ENCODE results near the gene AGBL3. TPM values are rescaled to one million over a fixed set of nuclear protein-coding genes. Genes with fewer than 3 reads are reported as not detected.

AGBL3 gene
- polyA plus RNA-seq, 3 donors = 0.03 to 0.20 (median 0.12) TPM

- Histone ChIP-seq H3K4me3 (replicated peaks in 1 of 3; ENCODE audit: low read depth in 2 of 3, low read length in 3 of 3) (no peak overlapping the region), H3K27ac (ENCODE audit: low read depth in 1 of 2, low read length in 2 of 2) (no peak overlapping the region), H3K9me3 (replicated peaks in 1 of 2; ENCODE audit: control insufficient read depth in 1 of 2, insufficient read depth in 1 of 2, low read length in 2 of 2) (peaks cover 4 to 13% of the 10 kb centered on the region in 2 donors), H3K27me3 (ENCODE audit: control insufficient read depth in 2 of 2, insufficient read depth in 2 of 2, low read length in 2 of 2) (no peaks in the 10 kb centered on the region), H2AFZ (ENCODE audit: insufficient read depth, low read depth, low read length, poor library complexity, severe bottlenecking) (no peak overlapping the region), H3K79me2 (ENCODE audit: insufficient read depth, low read length) (no peaks in the 10 kb centered on the region), H4K20me1 (ENCODE audit: insufficient read depth, low read length) (no peaks in the 10 kb centered on the region), H3K9ac (ENCODE audit: insufficient read depth, low read length, poor library complexity, severe bottlenecking) (no peak overlapping the region), H3K36me3 (replicated peaks in 1 of 2; ENCODE audit: control insufficient read depth in 1 of 2, insufficient read depth in 2 of 2, low read length in 2 of 2) (no peaks in the 10 kb centered on the region), H3K4me1 (ENCODE audit: control insufficient read depth in 1 of 2, insufficient read depth in 2 of 2, low read length in 2 of 2) (no peaks in the 10 kb centered on the region), H3K4me2 (replicated peaks; ENCODE audit: extremely low read depth, low read length, poor library complexity, severe bottlenecking) (no peak overlapping the region)
- Mint-ChIP-seq H3K4me1 (peaks cover 2% of the 10 kb centered on the region), H3K27ac (no peak overlapping the region), H3K4me3 (no peak overlapping the region), H3K9me3 (peaks cover 0 to 8% (median 4%) of the 10 kb centered on the region in 7 donors), H3K36me3 (no peaks in the 10 kb centered on the region), H3K27me3 (ENCODE audit: low read depth in 3 of 3) (peaks cover 1 to 3% (median 2%) of the 10 kb centered on the region in 3 donors)
- TF ChIP-seq, protein P1, sequence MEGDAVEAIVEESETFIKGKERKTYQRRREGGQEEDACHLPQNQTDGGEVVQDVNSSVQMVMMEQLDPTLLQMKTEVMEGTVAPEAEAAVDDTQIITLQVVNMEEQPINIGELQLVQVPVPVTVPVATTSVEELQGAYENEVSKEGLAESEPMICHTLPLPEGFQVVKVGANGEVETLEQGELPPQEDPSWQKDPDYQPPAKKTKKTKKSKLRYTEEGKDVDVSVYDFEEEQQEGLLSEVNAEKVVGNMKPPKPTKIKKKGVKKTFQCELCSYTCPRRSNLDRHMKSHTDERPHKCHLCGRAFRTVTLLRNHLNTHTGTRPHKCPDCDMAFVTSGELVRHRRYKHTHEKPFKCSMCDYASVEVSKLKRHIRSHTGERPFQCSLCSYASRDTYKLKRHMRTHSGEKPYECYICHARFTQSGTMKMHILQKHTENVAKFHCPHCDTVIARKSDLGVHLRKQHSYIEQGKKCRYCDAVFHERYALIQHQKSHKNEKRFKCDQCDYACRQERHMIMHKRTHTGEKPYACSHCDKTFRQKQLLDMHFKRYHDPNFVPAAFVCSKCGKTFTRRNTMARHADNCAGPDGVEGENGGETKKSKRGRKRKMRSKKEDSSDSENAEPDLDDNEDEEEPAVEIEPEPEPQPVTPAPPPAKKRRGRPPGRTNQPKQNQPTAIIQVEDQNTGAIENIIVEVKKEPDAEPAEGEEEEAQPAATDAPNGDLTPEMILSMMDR (IDR thresholded peaks at IDR 0.05) = no peak
- DNase-seq = no peak
- no CpG with 5 or more reads among the region's 2 CpGs for WGBS (ENCODE audit: insufficient coverage)
- intact Hi-C loops (cut with micrococcal nuclease) = no loop called here
Observed at GRCh38 chr7:135094472-135095237, 108.3 kb downstream of the AGBL3 start.

DNA sequence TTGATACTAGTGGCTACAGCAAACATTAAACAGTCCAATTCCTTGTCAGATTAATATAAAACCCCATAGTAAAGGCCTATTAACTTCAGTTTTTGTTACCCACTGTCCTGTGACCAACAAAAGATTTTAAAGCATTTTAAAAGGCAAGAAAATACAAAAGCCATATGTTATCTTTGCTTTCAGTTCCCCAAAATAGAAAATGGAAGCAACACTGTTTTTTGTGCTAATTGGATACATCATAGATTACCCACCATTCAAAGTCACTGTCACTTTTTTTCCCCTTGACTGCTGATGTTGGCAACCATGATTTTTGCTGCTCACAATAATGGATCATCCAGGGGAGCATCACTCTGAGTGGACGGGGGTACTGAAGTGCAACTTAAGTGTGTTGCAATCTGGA, 109.1 kb downstream of the AGBL3 start:
- H3K9me3 Mint-ChIP-seq = peaks cover 0 to 8% (median 3%) of the 10 kb centered on the region in 7 donors
- no peak for DNase-seq
- Histone ChIP-seq H4K20me1 (ENCODE audit: insufficient read depth, low read length) (no peaks in the 10 kb centered on the region), H3K9ac (ENCODE audit: insufficient read depth, low read length, poor library complexity, severe bottlenecking) (no peak overlapping the region), H3K4me3 (replicated peaks in 1 of 3; ENCODE audit: low read depth in 2 of 3, low read length in 3 of 3) (no peak overlapping the region), H3K27me3 (ENCODE audit: control insufficient read depth in 2 of 2, insufficient read depth in 2 of 2, low read length in 2 of 2) (no peaks in the 10 kb centered on the region), H3K4me1 (ENCODE audit: control insufficient read depth in 1 of 2, insufficient read depth in 2 of 2, low read length in 2 of 2) (no peaks in the 10 kb centered on the region), H3K27ac (ENCODE audit: low read depth in 1 of 2, low read length in 2 of 2) (no peak overlapping the region), H2AFZ (ENCODE audit: insufficient read depth, low read depth, low read length, poor library complexity, severe bottlenecking) (no peak overlapping the region), H3K9me3 (replicated peaks in 1 of 2; ENCODE audit: control insufficient read depth in 1 of 2, insufficient read depth in 1 of 2, low read length in 2 of 2) (peaks cover 0 to 5% of the 10 kb centered on the region in 2 donors), H3K79me2 (ENCODE audit: insufficient read depth, low read length) (no peaks in the 10 kb centered on the region), H3K4me2 (replicated peaks; ENCODE audit: extremely low read depth, low read length, poor library complexity, severe bottlenecking) (no peak overlapping the region), H3K36me3 (replicated peaks in 1 of 2; ENCODE audit: control insufficient read depth in 1 of 2, insufficient read depth in 2 of 2, low read length in 2 of 2) (no peaks in the 10 kb centered on the region)
- 83% methylated on average over 1 of the region's 1 CpG for WGBS (ENCODE audit: insufficient coverage)
- TF ChIP-seq, protein P1 (IDR thresholded peaks at IDR 0.05) = no peak
- H3K36me3 Mint-ChIP-seq = no peaks in the 10 kb centered on the region
- peaks cover 2% of the 10 kb centered on the region for H3K4me1 Mint-ChIP-seq
- H3K4me3 Mint-ChIP-seq = no peak overlapping the region
- intact Hi-C loops (cut with micrococcal nuclease) = no loop called here
- H3K27me3 Mint-ChIP-seq (ENCODE audit: low read depth in 3 of 3) = peaks cover 0 to 2% (median 1%) of the 10 kb centered on the region in 3 donors
- no peak overlapping the region for H3K27ac Mint-ChIP-seq
